ENCODE results near the gene HAND2. TPM values are rescaled to one million over a fixed set of nuclear protein-coding genes. Genes with fewer than 3 reads are reported as not detected.

HAND2 gene
- total and polyA plus RNA-seq, 2 of the 8 experiments (the other 6 are each of a cell fraction or from before 2014, with no cell fraction given) = 0.05 TPM; not detected in 1

DNA sequence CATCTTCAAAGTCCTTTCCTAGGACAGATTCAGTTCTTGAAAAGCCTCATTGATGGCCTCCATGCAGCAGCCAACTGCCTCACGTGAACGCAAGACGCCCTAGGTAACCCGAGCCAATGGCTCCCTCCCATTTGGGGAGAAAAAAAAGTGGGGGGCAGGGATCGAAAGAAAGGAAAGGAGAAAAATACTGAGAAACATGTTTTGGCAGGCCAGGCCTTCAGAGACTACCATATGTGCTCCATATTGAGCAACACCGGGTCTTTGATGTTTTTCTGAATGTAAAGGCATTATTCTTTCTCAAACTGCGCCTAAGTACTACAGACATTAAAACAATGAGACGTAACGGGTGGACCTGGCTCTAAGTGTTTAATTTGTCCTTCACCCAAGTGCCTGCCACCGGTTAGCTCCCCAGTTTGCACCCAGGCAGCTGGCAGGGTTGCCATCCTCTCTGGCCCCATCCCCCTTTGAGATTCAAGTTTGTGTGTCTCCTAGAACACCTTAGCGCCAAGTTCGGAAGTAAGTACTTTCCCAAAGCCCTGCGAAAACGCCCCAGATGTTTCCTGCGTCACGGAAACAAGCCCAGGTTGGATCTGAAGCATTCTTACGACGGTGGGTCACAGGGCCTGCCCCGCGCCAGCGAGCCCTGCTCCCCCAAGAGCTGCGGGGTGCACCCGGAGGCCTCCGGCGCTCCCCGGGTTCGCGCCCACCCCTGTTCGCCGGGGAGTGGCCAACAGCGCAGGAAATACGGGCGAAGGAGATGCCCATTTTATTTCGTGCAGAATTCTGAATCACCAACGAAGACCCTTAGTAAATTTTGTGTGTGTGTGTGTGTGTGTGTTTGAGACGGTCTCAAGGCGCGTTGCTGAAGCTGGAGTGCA, 30.1 kb downstream of the HAND2 start (continued):
- TF ChIP-seq CHD7 (IDR thresholded peaks at IDR 0.05; ENCODE audit: insufficient replicate concordance, low read length) = no peak
- TF ChIP-seq KDM1A (IDR thresholded peaks at IDR 0.05; ENCODE audit: borderline replicate concordance, low read length) = no peak
- no peak for TF ChIP-seq RNF2 (IDR thresholded peaks at IDR 0.05; ENCODE audit: borderline replicate concordance, low read depth, low read length, missing control alignments, poor library complexity, severe bottlenecking)
- TF ChIP-seq SIX5 (IDR thresholded peaks at IDR 0.05; ENCODE audit: low read depth, low read length) = peak; percentile 30; the same call in 1 of the 2 replicates
- TF ChIP-seq RBBP5 (IDR thresholded peaks at IDR 0.05; ENCODE audit: borderline replicate concordance, low read depth, low read length) = no peak
- TF ChIP-seq NANOG (IDR thresholded peaks at IDR 0.05; ENCODE audit: insufficient read depth, low read depth, low read length, poor library complexity, severe bottlenecking) = no peak
- no peak for TF ChIP-seq PHF8 (conservative IDR thresholded peaks at IDR 0.05; ENCODE audit: low read depth, low read length)
